Parathyroid adenoma (tissue), 2 donors: ENCODE measurements around the gene PMPCA.

Source experiments
- H2AFZ ChIP-seq: fragments of 300-600 bp; sonication (generic); one replicate; pipeline ENCODE4 v1.7.0; 2017; ENCODE audit warnings: antibody characterized with exemption, mild to moderate bottlenecking
- H3K27ac ChIP-seq: fragments of 300-600 bp; sonication (generic); one replicate; pipeline ENCODE4 v1.7.0; 2017
- H3K27me3 ChIP-seq: fragments of 300-600 bp; sonication (generic); one replicate; pipeline ENCODE4 v1.7.0; 2017; ENCODE audit warnings: low read length; ENCODE audit not compliant: control insufficient read depth, insufficient read depth
- H3K36me3 ChIP-seq: fragments of 300-600 bp; sonication (generic); one replicate; pipeline ENCODE4 v1.7.0; 2017; ENCODE audit warnings: low read length; ENCODE audit not compliant: control insufficient read depth, insufficient read depth
- H3K4me1 ChIP-seq: fragments of 300-600 bp; sonication (generic); one replicate; pipeline ENCODE4 v1.7.0; 2017; ENCODE audit warnings: control low read depth
- H3K4me2 ChIP-seq: fragments of 300-600 bp; sonication (generic); one replicate; pipeline ENCODE4 v1.7.0; 2017; ENCODE audit warnings: low read length
- H3K4me3 ChIP-seq: fragments of 300-600 bp; sonication (generic); one replicate; pipeline ENCODE4 v1.7.0; 2017; ENCODE audit warnings: low read depth, low read length
- H3K79me2 ChIP-seq: fragments of 300-600 bp; sonication (generic); one replicate; pipeline ENCODE4 v1.7.0; 2017; ENCODE audit warnings: control low read depth
- H3K9ac ChIP-seq: fragments of 300-600 bp; sonication (generic); one replicate; pipeline ENCODE4 v1.7.0; 2017; ENCODE audit warnings: mild to moderate bottlenecking
- H3K9me3 ChIP-seq: fragments of 300-600 bp; sonication (generic); one replicate; pipeline ENCODE4 v1.7.0; 2017; ENCODE audit warnings: low read length; ENCODE audit not compliant: control insufficient read depth
- CTCF ChIP-seq: fragments of 300-600 bp; sonication (generic); IDR thresholded peaks from one replicate; pipeline ENCODE4 v1.7.0; 2017; ENCODE audit warnings: antibody characterized with exemption, mild to moderate bottlenecking
- donor health status: primary hyperparathyroidism.

The PMPCA gene

GRCh38 chr9:136453326-136453725 lies 42.9 kb downstream of the PMPCA start:
- TF ChIP-seq CTCF: no peak
- no peaks in the 10 kb centered on the region for H3K4me1 ChIP-seq
- H3K79me2 ChIP-seq: no peaks in the 10 kb centered on the region
- H3K4me3 ChIP-seq: no peak overlapping the region
- H3K9ac ChIP-seq: no peak overlapping the region
- no peak overlapping the region for H2AFZ ChIP-seq
- no peak overlapping the region for H3K27ac ChIP-seq
- no peaks in the 10 kb centered on the region for H3K36me3 ChIP-seq
- H3K9me3 ChIP-seq: no peaks in the 10 kb centered on the region
- H3K27me3 ChIP-seq: no peaks in the 10 kb centered on the region
- no peak overlapping the region for H3K4me2 ChIP-seq

- Histone ChIP-seq H3K4me2 (no peak overlapping the region), H3K9ac (no peak overlapping the region), H3K79me2 (no peaks in the 10 kb centered on the region), H3K4me1 (no peaks in the 10 kb centered on the region), H3K36me3 (no peaks in the 10 kb centered on the region), H3K4me3 (no peak overlapping the region), H2AFZ (no peak overlapping the region), H3K27ac (no peak overlapping the region), H3K27me3 (no peaks in the 10 kb centered on the region), H3K9me3 (no peaks in the 10 kb centered on the region)
- TF ChIP-seq CTCF: no peak
Observed at GRCh38 chr9:136454026-136454796, 43.8 kb downstream of the PMPCA start.

- Histone ChIP-seq H3K36me3 (no peaks in the 10 kb centered on the region), H3K9ac (no peak overlapping the region)
Observed at GRCh38 chr9:136455043-136456002, 44.9 kb downstream of the PMPCA start.

DNA sequence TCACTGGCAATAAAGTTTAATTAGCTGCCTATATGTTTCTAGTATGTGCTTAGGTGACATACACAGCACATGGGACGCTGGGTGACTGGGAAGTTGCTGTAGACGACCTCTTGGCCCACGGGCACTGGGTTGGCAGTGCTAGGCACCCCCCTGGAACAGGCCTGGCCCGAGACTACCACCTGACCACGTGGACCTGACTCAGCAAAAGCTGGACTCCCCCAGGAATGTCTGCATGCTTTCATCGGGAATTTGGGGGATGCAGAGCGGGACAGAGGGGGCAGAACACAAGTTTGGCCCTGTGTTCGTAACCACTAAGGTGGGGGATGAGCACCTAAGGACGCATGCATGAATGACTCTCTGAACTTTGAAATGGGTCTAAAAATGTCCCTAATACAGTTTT lies 45.8 kb downstream of the PMPCA start:
- Histone ChIP-seq H3K27me3 (no peaks in the 10 kb centered on the region), H3K4me2 (no peak overlapping the region), H3K9me3 (no peaks in the 10 kb centered on the region), H3K36me3 (no peaks in the 10 kb centered on the region), H3K4me3 (no peak overlapping the region), H3K79me2 (no peaks in the 10 kb centered on the region), H3K9ac (no peak overlapping the region), H3K27ac (no peak overlapping the region), H2AFZ (no peak overlapping the region), H3K4me1 (no peaks in the 10 kb centered on the region)
- no peak for TF ChIP-seq CTCF

More at GRCh38 chr9:136455043-136456002, 44.9 kb downstream of the PMPCA start:
- Histone ChIP-seq H3K27ac (no peak overlapping the region), H3K9me3 (no peaks in the 10 kb centered on the region), H3K27me3 (no peaks in the 10 kb centered on the region), H3K4me2 (no peak overlapping the region), H3K4me3 (no peak overlapping the region), H2AFZ (no peak overlapping the region), H3K4me1 (no peaks in the 10 kb centered on the region), H3K79me2 (no peaks in the 10 kb centered on the region)
- no peak for TF ChIP-seq CTCF
